Measurements from ENCODE around the gene FLT3. TPM values are rescaled to one million over a fixed set of nuclear protein-coding genes. Genes with fewer than 3 reads are reported as not detected.
"Not testable (repeated sequence)": the region's sequence is repeated elsewhere in the genome, so short reads cannot be mapped to it uniquely, and the experiment has no call there.

FLT3 gene
- total RNA-seq, 4 donors from 2014 or later, result under 0.01 to 0.90 (median 0.24) TPM; not detected in 1

DNA sequence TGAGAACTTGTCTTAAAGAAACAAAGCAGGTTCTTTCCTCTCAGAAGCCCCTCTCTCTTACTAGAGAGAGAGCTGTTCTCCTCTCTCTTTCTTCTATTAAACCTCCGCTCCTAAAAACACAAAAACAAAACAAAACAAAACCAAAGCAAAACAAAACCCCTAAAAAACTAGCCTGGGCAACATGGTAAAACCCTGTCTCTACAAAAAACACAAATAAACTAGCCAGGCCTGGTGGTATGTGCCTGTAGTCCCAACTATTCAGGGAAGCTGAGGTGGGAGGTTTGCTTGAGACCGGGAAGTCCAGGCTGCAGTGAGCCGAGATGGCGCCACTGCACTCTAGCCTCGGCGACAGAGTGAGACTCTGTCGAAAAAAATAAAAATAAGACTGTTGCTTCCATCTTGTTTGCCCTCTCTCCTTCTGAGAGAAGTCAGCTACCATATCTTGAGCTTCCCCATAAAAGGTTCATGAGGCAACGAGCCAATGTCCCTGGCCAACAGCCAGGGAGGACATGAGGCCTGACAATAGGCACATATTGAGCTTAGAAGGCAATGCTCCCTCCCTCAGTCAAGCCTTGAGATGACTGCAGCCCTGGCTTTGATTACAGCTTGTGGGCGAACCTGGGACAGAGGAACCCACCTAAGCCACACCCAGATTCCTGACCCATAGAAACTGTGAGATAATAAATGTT lies 17.5 kb upstream of the FLT3 start:
- DNase-seq, result peak in 1 of 2 donors; percentile 22
- Histone ChIP-seq H3K36me3 (no peaks in the 10 kb centered on the region), H3K4me1 (no peaks in the 10 kb centered on the region), H3K27ac (no peak overlapping the region), H3K27me3 (no peaks in the 10 kb centered on the region), H3K9me3 (no peaks in the 10 kb centered on the region), H3K4me3 (no peak overlapping the region)
- TF ChIP-seq CTCF (IDR thresholded peaks at IDR 0.05), result no peak
- no peak for TF ChIP-seq POLR2A (IDR thresholded peaks at IDR 0.05)
- intact Hi-C loops (cut with DNase I; ENCODE audit: low total_unique reads), result no loop called here

- intact Hi-C loops (cut with DNase I; ENCODE audit: low total_unique reads), result no loop called here
- Histone ChIP-seq H3K36me3 (no peaks in the 10 kb centered on the region), H3K4me1 (no peaks in the 10 kb centered on the region), H3K27me3 (no peaks in the 10 kb centered on the region), H3K9me3 (no peaks in the 10 kb centered on the region), H3K4me3 (no peak overlapping the region), H3K27ac (no peak overlapping the region)
- DNase-seq, result no peak
- TF ChIP-seq POLR2A (IDR thresholded peaks at IDR 0.05) (no peak), CTCF (IDR thresholded peaks at IDR 0.05) (no peak)
These were observed 16.4 kb upstream of the FLT3 start for GRCh38 chr13:28116736-28117135.

GRCh38 chr13:28110414-28110813 lies 10.0 kb upstream of the FLT3 start:
- no peak for DNase-seq
- H3K4me1 ChIP-seq, result no peaks in the 10 kb centered on the region
- intact Hi-C loops (cut with DNase I; ENCODE audit: low total_unique reads), result no loop called here
- no peaks in the 10 kb centered on the region for H3K27me3 ChIP-seq
- H3K4me3 ChIP-seq, result no peak overlapping the region
- TF ChIP-seq POLR2A (IDR thresholded peaks at IDR 0.05), result no peak
- TF ChIP-seq CTCF (IDR thresholded peaks at IDR 0.05), result no peak
- no peaks in the 10 kb centered on the region for H3K36me3 ChIP-seq
- H3K27ac ChIP-seq, result no peak overlapping the region
- no peaks in the 10 kb centered on the region for H3K9me3 ChIP-seq

DNA sequence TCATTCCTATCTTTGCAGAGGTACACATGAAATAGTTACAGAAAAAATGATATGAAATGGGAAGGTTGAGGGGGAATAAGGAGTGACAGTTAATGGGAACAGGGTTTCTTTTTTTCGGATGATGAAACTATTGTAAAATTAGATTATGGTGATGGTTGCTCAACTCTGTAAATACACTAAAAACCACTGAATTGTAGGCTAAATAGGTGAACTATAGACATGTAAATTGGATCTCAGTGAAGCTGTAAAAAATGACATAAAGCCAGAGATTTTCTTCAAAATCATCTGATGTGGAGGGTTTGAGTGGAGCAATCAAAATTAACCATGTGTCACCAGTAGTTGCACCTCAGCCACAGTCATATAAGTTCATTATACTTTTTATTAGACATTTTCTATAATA lies 6.6 kb upstream of the FLT3 start:
- no peak for TF ChIP-seq CTCF (IDR thresholded peaks at IDR 0.05)
- no peak for TF ChIP-seq POLR2A (IDR thresholded peaks at IDR 0.05)
- no peaks in the 10 kb centered on the region for H3K4me1 ChIP-seq
- no peaks in the 10 kb centered on the region for H3K36me3 ChIP-seq
- H3K27ac ChIP-seq, result no peak overlapping the region
- intact Hi-C loops (cut with DNase I; ENCODE audit: low total_unique reads), result no loop called here
- H3K4me3 ChIP-seq, result no peak overlapping the region
- no peaks in the 10 kb centered on the region for H3K9me3 ChIP-seq
- H3K27me3 ChIP-seq, result peaks cover 0 to 1% of the 10 kb centered on the region in 2 donors
- no peak for DNase-seq

DNA sequence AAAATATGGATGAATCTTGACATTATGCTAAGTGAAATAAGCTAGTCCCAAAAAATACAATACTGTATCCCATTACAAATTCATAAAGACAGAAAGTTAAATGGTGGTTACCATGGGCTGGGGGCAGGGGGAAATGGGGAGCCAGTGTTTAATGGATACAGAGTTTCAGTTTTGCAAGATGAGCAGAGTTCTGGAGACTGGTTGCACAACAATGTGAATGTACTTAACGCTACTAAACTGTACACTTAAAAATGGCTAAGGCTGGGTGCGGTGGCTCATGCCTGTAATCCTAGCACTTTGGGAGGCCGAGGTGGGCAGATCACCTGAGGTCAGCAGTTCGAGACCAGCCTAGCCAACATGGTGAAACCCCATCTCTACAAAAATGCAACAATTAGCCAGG lies 1.5 kb upstream of the FLT3 start:
- DNase-seq; H3K4me1 ChIP-seq; intact Hi-C loops (cut with DNase I; ENCODE audit: low total_unique reads); H3K4me3 ChIP-seq; H3K9me3 ChIP-seq; H3K36me3 ChIP-seq; H3K27ac ChIP-seq: not testable (repeated sequence)
- H3K27me3 ChIP-seq, result peaks cover 4 to 27% of the 10 kb centered on the region in 2 donors
